Liver (tissue), 9 donors: ENCODE results near the gene PLEKHM2. TPM values are rescaled to one million over a fixed set of nuclear protein-coding genes. Genes with fewer than 3 reads are reported as not detected.

Experiments
- DNase-seq: peaks from one replicate; pipeline ENCODE4 v3.0.0-alpha.2; 2017; ENCODE audit warnings: low spot score
- H3K27ac ChIP-seq, 2 donors: one replicate each; pipeline ENCODE4 v1.7.0; 2013; ENCODE audit warnings: inconsistent platforms in 2 of 2, low read length in 2 of 2, control low read depth in 1 of 2, low read depth in 1 of 2, mild to moderate bottlenecking in 1 of 2
- H3K27me3 ChIP-seq, 4 donors: one replicate each; pipeline versions ENCODE4 v1.6.1 to v1.7.0; 2013; ENCODE audit warnings: low read length in 3 of 4, inconsistent platforms in 1 of 4, mild to moderate bottlenecking in 1 of 4, moderate library complexity in 1 of 4; ENCODE audit not compliant: control insufficient read depth in 4 of 4, insufficient read depth in 4 of 4
- H3K36me3 ChIP-seq, 4 donors: one replicate each; pipeline versions ENCODE4 v1.6.1 to v1.7.0; 2013; ENCODE audit warnings: low read length in 3 of 4, mild to moderate bottlenecking in 3 of 4, low read depth in 1 of 4, moderate library complexity in 1 of 4; ENCODE audit not compliant: control insufficient read depth in 4 of 4, insufficient read depth in 3 of 4
- H3K4me1 ChIP-seq, 4 donors: one replicate each; pipeline versions ENCODE4 v1.6.1 to v1.7.0; 2013; ENCODE audit warnings: low read length in 3 of 4, mild to moderate bottlenecking in 3 of 4, moderate library complexity in 1 of 4; ENCODE audit not compliant: control insufficient read depth in 4 of 4, insufficient read depth in 4 of 4
- H3K4me3 ChIP-seq, 3 donors: one replicate each; pipeline versions ENCODE4 v1.6.1 to v1.7.0; 2013; ENCODE audit warnings: low read length in 3 of 3, control low read depth in 1 of 3, low read depth in 1 of 3, mild to moderate bottlenecking in 1 of 3
- H3K9ac ChIP-seq, 2 donors: one replicate each; pipeline ENCODE4 v1.7.0; 2013; ENCODE audit warnings: low read length in 2 of 2, mild to moderate bottlenecking in 2 of 2, moderate library complexity in 2 of 2, control low read depth in 1 of 2, low read depth in 1 of 2
- H3K9me3 ChIP-seq, 4 donors: one replicate each; pipeline versions ENCODE4 v1.6.1 to v1.7.0; 2013; ENCODE audit warnings: low read length in 3 of 4; ENCODE audit not compliant: control insufficient read depth in 4 of 4
- EGR1 ChIP-seq, 2 donors: IDR thresholded peaks; 2 replicates each; pipeline ENCODE4 v1.6.1; 2016 to 2018; ENCODE audit warnings: antibody characterized with exemption in 2 of 2, low read depth in 2 of 2
- FOXA1 ChIP-seq: IDR thresholded peaks from 2 replicates; pipeline ENCODE4 v1.6.1; 2016; ENCODE audit warnings: antibody characterized with exemption
- FOXA2 ChIP-seq: IDR thresholded peaks from 2 replicates; pipeline ENCODE4 v1.6.1; 2016; ENCODE audit warnings: antibody characterized with exemption
- GABPA ChIP-seq, 2 donors: IDR thresholded peaks in 1 of 2; conservative IDR thresholded peaks in 1 of 2; 2 replicates each; pipeline ENCODE4 v1.6.1; 2016; ENCODE audit warnings: antibody characterized with exemption in 2 of 2, mild to moderate bottlenecking in 1 of 2, moderate library complexity in 1 of 2
- HNF4G ChIP-seq: IDR thresholded peaks from 2 replicates; pipeline ENCODE4 v1.6.1; 2016; ENCODE audit warnings: antibody characterized with exemption
- JUND ChIP-seq, 2 donors: IDR thresholded peaks; 2 replicates each; pipeline ENCODE4 v1.6.1; 2016; ENCODE audit warnings: antibody characterized with exemption in 2 of 2
- NR2F2 ChIP-seq: IDR thresholded peaks from 2 replicates; pipeline ENCODE4 v1.6.1; 2016; ENCODE audit warnings: antibody characterized with exemption
- RAD21 ChIP-seq, 2 donors: IDR thresholded peaks; 2 replicates each; pipeline ENCODE4 v1.6.1; 2016; ENCODE audit warnings: antibody characterized with exemption in 2 of 2, mild to moderate bottlenecking in 2 of 2
- RXRA ChIP-seq, 2 donors: IDR thresholded peaks; 2 replicates each; pipeline ENCODE4 v1.6.1; 2017 to 2018; ENCODE audit warnings: antibody characterized with exemption in 2 of 2, mild to moderate bottlenecking in 1 of 2
- TAF1 ChIP-seq: conservative IDR thresholded peaks from 2 replicates; pipeline ENCODE4 v1.6.1; 2016; ENCODE audit warnings: antibody characterized with exemption, mild to moderate bottlenecking
- WGBS: extraction: QIAGEN DNeasy Blood & Tissue Kit; methylation state at CpG from one replicate; pipeline ENCODE4 v1.1.7; 2013; 5-methylcytosine and 5-hydroxymethylcytosine counted together
- polyA plus RNA-seq, 2 donors: library from polyadenylated mRNA; stranded (reverse) in 1 of 2; unstranded in 1 of 2; fragments of 200-250 nt in 1 of 2; fragments of >200 nt in 1 of 2; fragmentation: Nextera tagmentation in 1 of 2; extraction: Ambion mirVana in 1 of 2; gene quantifications; one replicate each; pipeline versions ENCODE4 v1.2.1 to v1.2.3, GENCODE V29; 2013 to 2015
- total RNA-seq, 2 donors: library from RNA; depleted of rRNA; stranded (reverse); fragments of >200 nt; gene quantifications; one replicate each; pipeline ENCODE4 v1.2.3, GENCODE V29; 2014
- TF ChIP-seq, protein P1 (sequence below): fragments of 150-350 bp; IDR thresholded peaks from 2 replicates; pipeline ENCODE4 v1.5.1; 2017; ENCODE audit warnings: improper control_type of control experiment, low read depth, low read length; ENCODE audit not compliant: missing input control
- TF ChIP-seq, protein P2 (sequence below): IDR thresholded peaks from 2 replicates; pipeline ENCODE4 v1.6.1; 2016; ENCODE audit warnings: antibody characterized with exemption
- TF ChIP-seq, protein P3 (sequence below): IDR thresholded peaks from 2 replicates; pipeline ENCODE4 v1.6.1; 2016; ENCODE audit warnings: antibody characterized with exemption
- TF ChIP-seq, protein P4 (sequence below): IDR thresholded peaks from 2 replicates; pipeline ENCODE4 v1.6.1; 2016; ENCODE audit warnings: antibody characterized with exemption
- TF ChIP-seq, protein P5 (sequence below): IDR thresholded peaks from 2 replicates; pipeline ENCODE4 v1.6.1; 2016; ENCODE audit warnings: antibody characterized with exemption, mild to moderate bottlenecking
- donor health status: healthy.
- donor health status: healthy.
- donor health status: healthy.
- donor health status: healthy.
- donor health status: healthy.

The PLEKHM2 gene
- total and polyA plus RNA-seq, 4 donors = 4.1 to 22.6 (median 17.0) TPM

DNA sequence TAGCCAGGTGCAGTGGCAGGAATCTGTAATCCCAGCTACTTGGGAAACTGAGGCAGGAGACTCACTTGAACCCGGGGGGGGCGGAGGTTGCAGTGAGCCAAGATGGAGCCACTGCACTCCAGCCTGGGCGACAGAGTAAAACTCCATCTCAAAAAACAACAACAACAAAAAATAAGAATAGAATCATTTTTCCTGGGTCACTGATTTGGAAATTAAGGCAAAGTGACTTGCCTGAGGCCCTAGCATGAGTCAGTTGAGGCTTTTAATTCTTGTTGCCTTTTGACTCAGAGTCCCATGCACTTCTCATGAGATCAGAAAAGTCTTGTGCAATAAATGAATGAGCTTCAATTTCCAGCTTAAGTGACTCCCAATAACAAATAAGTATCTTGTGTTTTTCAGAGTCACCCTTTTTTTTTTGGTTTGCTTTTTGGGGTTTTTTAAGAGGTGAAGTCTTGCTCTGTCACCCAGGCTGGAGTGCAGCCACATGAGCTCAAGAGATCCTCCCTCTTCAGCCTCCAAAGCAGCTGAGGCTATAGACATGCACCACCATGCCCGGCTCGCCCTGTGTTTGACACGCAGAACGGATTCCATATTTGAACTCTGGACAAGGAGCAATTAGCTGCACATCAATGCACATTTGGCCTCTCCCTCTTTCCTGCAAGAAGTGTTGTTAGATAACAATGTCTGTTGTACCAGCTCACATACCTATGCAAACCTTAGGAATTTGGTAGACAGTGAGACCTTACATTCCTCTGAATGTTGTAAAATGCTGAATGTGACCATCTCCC lies 3.4 kb upstream of the PLEKHM2 start (continued):
- no peak for TF ChIP-seq RXRA (IDR thresholded peaks at IDR 0.05)

DNA sequence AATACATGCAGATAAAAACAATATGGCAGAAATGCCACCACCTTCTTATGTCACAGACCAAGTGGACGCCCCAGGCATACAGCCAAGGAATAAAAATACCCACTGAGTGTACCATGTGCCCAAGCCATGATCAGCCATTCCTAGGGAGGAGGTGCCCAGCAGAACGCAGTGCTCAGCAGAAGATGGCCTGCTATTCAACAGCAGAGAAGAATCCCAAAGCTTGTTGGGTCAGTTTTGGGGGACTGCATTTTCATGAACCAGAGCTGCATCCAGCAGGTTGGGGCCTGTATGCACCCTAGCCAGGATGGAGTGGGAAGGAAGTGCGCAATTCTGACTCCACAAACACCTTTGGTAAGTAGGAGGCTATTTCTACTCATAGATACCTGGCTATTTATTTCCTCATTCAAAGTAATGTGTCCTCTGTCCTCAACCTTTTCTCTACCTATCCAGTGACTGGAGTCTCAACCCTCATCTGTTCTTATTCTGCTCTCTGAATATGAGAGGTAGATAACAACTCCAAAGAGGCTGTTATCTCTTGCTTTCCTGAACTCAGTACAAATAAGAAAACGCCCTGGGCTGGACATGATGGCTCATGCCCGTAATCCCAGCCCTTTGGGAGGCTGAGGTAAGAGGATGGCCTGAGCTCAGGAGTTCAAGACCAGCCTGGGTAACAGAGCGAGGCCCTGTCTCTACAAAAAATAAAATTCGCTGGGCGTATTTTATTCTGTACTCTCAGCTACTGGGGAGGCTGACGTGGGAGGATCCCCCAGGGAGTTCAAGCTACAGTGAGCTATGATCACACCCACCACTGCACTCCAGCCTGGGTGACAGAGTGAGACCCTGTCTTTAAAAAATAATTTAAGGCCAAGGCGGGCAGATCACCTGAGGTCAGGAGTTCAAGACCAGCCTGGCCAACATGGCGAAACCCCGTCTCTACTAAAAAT lies 2.5 kb upstream of the PLEKHM2 start:
- H3K27ac ChIP-seq = no peak overlapping the region
- WGBS = 91% methylated on average over 12 of the region's 12 CpGs
- no peak for DNase-seq

More for the DNA sequence above, 2.5 kb upstream of the PLEKHM2 start:
- Histone ChIP-seq H3K9ac (no peak overlapping the region), H3K4me1 (peaks cover 3 to 12% (median 8%) of the 10 kb centered on the region in 4 donors), H3K36me3 (no peaks in the 10 kb centered on the region), H3K4me3 (no peak overlapping the region), H3K27me3 (no peaks in the 10 kb centered on the region), H3K9me3 (no peaks in the 10 kb centered on the region)
- TF ChIP-seq TAF1 = no peak
- no peak for TF ChIP-seq FOXA2
- TF ChIP-seq NR2F2 = no peak
- no peak for TF ChIP-seq FOXA1
- TF ChIP-seq, protein P1, sequence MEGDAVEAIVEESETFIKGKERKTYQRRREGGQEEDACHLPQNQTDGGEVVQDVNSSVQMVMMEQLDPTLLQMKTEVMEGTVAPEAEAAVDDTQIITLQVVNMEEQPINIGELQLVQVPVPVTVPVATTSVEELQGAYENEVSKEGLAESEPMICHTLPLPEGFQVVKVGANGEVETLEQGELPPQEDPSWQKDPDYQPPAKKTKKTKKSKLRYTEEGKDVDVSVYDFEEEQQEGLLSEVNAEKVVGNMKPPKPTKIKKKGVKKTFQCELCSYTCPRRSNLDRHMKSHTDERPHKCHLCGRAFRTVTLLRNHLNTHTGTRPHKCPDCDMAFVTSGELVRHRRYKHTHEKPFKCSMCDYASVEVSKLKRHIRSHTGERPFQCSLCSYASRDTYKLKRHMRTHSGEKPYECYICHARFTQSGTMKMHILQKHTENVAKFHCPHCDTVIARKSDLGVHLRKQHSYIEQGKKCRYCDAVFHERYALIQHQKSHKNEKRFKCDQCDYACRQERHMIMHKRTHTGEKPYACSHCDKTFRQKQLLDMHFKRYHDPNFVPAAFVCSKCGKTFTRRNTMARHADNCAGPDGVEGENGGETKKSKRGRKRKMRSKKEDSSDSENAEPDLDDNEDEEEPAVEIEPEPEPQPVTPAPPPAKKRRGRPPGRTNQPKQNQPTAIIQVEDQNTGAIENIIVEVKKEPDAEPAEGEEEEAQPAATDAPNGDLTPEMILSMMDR = no peak
- no peak for TF ChIP-seq GABPA (IDR thresholded peaks at IDR 0.05 in 1 of 2, conservative IDR thresholded peaks at IDR 0.05 in 1 of 2)
- TF ChIP-seq EGR1 (IDR thresholded peaks at IDR 0.05; ENCODE audit: low read depth in 2 of 2) = no peak
- TF ChIP-seq, protein P2, sequence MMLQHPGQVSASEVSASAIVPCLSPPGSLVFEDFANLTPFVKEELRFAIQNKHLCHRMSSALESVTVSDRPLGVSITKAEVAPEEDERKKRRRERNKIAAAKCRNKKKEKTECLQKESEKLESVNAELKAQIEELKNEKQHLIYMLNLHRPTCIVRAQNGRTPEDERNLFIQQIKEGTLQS = no peak
- TF ChIP-seq, protein P3, sequence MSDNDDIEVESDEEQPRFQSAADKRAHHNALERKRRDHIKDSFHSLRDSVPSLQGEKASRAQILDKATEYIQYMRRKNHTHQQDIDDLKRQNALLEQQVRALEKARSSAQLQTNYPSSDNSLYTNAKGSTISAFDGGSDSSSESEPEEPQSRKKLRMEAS = no peak
- no peak for TF ChIP-seq HNF4G
- TF ChIP-seq RXRA (IDR thresholded peaks at IDR 0.05) = no peak
- no peak for TF ChIP-seq RAD21 (IDR thresholded peaks at IDR 0.05)
- TF ChIP-seq, protein P4, sequence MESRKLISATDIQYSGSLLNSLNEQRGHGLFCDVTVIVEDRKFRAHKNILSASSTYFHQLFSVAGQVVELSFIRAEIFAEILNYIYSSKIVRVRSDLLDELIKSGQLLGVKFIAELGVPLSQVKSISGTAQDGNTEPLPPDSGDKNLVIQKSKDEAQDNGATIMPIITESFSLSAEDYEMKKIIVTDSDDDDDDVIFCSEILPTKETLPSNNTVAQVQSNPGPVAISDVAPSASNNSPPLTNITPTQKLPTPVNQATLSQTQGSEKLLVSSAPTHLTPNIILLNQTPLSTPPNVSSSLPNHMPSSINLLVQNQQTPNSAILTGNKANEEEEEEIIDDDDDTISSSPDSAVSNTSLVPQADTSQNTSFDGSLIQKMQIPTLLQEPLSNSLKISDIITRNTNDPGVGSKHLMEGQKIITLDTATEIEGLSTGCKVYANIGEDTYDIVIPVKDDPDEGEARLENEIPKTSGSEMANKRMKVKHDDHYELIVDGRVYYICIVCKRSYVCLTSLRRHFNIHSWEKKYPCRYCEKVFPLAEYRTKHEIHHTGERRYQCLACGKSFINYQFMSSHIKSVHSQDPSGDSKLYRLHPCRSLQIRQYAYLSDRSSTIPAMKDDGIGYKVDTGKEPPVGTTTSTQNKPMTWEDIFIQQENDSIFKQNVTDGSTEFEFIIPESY = no peak
- TF ChIP-seq JUND (IDR thresholded peaks at IDR 0.05) = no peak
- TF ChIP-seq, protein P5, sequence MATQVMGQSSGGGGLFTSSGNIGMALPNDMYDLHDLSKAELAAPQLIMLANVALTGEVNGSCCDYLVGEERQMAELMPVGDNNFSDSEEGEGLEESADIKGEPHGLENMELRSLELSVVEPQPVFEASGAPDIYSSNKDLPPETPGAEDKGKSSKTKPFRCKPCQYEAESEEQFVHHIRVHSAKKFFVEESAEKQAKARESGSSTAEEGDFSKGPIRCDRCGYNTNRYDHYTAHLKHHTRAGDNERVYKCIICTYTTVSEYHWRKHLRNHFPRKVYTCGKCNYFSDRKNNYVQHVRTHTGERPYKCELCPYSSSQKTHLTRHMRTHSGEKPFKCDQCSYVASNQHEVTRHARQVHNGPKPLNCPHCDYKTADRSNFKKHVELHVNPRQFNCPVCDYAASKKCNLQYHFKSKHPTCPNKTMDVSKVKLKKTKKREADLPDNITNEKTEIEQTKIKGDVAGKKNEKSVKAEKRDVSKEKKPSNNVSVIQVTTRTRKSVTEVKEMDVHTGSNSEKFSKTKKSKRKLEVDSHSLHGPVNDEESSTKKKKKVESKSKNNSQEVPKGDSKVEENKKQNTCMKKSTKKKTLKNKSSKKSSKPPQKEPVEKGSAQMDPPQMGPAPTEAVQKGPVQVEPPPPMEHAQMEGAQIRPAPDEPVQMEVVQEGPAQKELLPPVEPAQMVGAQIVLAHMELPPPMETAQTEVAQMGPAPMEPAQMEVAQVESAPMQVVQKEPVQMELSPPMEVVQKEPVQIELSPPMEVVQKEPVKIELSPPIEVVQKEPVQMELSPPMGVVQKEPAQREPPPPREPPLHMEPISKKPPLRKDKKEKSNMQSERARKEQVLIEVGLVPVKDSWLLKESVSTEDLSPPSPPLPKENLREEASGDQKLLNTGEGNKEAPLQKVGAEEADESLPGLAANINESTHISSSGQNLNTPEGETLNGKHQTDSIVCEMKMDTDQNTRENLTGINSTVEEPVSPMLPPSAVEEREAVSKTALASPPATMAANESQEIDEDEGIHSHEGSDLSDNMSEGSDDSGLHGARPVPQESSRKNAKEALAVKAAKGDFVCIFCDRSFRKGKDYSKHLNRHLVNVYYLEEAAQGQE = no peak
